Retinal pigment epithelial cell (primary cell): ENCODE results near the gene HSPA14.
"Not testable (repeated sequence)": the region's sequence is repeated elsewhere in the genome, so short reads cannot be mapped to it uniquely, and the experiment has no call there.

Experiments
- DNase-seq: peaks from one replicate; pipeline ENCODE4 v3.0.0-alpha.2; 2010; ENCODE audit warnings: low read depth
- H3K4me3 ChIP-seq: 2 replicates; pipeline ENCODE4 v1.5.1; 2011; ENCODE audit warnings: mild to moderate bottlenecking, low read length, control low read depth, moderate library complexity
- TF ChIP-seq, protein P1 (sequence below): conservative IDR thresholded peaks from 2 replicates; pipeline ENCODE4 v1.5.1; 2011; ENCODE audit warnings: low read depth, low read length, control low read depth, inconsistent platforms

HSPA14 gene

DNA sequence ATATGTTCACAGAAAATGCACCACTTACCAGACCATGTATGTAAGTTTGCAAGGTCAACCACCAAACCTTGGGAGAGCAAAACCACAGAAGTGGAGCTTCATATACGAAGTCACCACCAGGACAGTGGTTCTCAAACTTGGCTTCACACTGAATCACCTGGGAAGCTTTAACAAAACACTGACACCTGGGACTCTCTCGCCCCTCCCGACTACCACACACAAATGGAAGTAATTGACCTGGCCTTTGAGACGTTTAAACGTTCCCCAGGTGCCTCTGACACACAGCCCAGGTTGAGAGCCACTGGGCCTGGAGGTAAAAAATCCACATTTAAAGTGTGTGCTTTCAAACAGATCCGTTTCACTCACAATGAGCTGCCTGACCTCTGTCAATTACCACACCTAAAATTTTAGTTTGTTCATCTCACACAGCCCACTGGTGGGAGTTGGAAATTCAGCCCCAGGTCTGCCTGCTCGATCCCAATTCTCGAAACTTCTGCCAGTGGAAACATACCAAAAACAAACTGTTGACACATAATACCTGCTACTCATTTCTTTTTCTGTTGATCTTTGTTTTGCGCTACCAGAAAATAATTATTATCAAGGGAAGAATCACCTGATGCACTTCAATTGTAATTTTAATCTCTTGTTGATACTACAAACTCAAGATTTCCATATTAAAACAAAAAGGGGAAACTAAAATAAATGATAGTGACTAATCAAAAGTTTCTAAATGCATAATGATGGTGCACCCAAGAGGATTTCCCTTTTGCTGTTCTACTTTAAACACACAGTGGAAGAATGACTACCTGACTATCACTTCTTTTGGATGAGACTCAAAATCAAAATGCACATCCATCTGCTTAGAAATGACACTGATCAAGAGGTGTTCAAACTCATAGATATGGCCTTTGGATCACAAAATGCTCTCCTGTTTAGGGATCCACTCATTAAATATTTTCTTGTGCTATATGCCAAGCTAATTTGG, 26.8 kb upstream of the HSPA14 start:
- TF ChIP-seq, protein P1, sequence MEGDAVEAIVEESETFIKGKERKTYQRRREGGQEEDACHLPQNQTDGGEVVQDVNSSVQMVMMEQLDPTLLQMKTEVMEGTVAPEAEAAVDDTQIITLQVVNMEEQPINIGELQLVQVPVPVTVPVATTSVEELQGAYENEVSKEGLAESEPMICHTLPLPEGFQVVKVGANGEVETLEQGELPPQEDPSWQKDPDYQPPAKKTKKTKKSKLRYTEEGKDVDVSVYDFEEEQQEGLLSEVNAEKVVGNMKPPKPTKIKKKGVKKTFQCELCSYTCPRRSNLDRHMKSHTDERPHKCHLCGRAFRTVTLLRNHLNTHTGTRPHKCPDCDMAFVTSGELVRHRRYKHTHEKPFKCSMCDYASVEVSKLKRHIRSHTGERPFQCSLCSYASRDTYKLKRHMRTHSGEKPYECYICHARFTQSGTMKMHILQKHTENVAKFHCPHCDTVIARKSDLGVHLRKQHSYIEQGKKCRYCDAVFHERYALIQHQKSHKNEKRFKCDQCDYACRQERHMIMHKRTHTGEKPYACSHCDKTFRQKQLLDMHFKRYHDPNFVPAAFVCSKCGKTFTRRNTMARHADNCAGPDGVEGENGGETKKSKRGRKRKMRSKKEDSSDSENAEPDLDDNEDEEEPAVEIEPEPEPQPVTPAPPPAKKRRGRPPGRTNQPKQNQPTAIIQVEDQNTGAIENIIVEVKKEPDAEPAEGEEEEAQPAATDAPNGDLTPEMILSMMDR = peak; percentile 2
- no peak for DNase-seq
- no peak overlapping the region for H3K4me3 ChIP-seq

DNA sequence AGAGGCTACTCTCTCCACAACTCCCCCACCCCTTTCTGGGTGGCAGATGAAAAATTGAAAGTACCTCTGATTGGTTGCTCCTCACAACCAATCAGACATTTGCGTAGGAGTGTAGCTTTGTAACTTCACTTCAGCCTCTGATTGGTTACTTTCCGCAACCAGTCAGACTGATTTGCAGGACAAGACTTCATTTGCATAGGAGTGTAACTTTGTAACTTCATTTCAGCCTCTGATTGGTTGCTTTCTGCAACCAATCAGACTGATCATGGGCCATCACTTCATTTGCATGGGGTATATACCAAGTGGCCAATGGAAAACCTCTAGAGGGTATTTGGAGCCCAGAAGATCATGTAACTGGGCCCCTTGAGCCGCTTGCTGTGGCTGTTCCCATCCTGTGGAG, 25.8 kb upstream of the HSPA14 start:
- TF ChIP-seq, protein P1 = no peak

DNA sequence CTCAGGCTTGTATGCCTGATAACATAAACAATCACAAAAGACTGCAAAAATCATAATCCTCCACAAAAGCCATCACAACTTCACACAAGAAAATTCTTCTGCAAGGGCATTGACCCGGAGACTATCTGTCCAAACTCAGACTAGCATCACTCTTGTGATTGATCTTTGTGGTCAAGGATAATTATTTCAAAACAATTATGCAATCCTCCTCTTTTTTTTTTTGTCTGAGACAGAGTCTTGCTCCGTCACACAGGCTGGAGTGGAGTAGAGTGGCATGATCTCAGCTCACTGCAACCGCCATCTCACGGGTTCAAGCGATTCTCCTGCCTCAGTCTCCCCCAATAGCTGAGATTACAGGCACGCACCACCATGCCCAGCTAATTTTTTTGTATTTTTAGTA, 22.4 kb upstream of the HSPA14 start:
- TF ChIP-seq, protein P1 = no peak
- DNase-seq = no peak
- no peak overlapping the region for H3K4me3 ChIP-seq

More for the DNA sequence above, 25.8 kb upstream of the HSPA14 start:
- DNase-seq = no peak
- no peak overlapping the region for H3K4me3 ChIP-seq

DNA sequence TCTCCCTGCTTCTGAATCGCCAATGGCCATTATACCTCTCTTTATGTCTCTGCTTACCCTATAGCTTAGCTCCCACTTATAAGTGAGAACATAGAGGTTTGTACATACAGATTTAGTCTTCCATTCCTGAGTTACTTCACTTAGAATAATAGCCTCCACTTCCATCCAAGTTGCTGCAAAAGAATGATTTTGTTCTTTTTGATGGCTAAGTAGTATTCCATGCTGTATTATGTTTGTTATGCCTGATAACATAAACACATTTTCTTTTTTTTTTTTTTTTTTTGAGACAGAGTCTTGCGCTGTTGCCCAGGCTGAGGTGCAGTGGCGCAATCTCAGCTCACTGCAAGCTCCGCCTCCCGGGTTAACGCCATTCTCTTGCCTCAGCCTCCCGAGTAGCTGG, 21.4 kb upstream of the HSPA14 start:
- not testable (repeated sequence) for H3K4me3 ChIP-seq, DNase-seq

DNA sequence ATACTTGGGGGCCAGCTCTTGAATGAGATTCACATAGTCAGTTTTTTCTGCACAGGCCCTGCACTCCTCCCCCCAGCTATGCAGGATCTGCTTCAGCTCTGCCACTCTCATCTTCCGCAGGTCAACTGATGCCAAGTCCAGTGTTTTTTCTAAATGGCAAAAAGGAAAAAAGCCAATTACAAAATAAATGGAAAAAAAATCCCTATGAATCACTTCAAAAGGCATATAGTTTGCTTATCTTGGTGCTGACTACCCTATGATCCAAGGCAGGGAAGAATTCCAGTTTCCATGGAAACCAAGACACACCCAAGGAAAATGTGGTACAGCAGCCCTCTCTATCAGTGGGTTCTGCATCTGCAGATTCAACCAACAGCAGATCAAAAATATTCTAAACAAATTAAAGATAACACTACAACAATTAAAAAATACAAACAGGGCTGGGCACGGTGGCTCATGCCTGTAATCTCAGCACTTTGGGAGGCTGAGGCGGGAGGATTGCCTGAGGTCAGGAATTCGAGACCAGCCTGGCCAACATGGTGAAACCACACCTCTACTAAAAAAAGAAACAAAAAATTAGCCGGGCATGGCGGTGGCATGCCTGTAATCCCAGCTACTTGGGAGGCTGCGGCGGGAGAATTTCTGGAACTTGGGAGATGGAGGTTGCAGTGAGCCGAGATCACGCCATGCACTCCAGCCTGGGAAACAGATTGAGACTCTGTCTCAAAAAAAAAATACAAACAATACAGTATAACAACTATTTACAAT, 17.9 kb upstream of the HSPA14 start:
- DNase-seq = peak; percentile 49
- no peak overlapping the region for H3K4me3 ChIP-seq
- TF ChIP-seq, protein P1 = no peak

DNA sequence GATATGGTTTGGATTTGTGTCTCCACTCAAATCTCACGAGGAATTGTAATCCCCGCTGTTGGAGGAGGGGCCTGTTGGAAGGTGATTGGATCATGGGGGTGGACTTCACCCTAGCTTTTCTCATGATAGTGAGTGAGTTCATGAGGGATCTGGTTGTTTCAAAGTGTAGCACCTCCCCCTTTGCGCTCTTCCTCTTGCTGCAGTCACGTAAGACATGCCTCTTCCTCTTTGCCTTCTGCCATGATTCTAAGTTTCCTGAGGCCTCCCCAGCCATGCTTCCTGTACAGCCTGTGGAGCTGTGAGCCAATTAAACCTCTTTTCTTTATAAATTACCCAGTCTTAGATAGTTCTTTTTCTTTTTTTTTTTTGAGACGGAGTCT, 17.3 kb upstream of the HSPA14 start:
- TF ChIP-seq, protein P1 = no peak
- DNase-seq = no peak
- no peak overlapping the region for H3K4me3 ChIP-seq

DNA sequence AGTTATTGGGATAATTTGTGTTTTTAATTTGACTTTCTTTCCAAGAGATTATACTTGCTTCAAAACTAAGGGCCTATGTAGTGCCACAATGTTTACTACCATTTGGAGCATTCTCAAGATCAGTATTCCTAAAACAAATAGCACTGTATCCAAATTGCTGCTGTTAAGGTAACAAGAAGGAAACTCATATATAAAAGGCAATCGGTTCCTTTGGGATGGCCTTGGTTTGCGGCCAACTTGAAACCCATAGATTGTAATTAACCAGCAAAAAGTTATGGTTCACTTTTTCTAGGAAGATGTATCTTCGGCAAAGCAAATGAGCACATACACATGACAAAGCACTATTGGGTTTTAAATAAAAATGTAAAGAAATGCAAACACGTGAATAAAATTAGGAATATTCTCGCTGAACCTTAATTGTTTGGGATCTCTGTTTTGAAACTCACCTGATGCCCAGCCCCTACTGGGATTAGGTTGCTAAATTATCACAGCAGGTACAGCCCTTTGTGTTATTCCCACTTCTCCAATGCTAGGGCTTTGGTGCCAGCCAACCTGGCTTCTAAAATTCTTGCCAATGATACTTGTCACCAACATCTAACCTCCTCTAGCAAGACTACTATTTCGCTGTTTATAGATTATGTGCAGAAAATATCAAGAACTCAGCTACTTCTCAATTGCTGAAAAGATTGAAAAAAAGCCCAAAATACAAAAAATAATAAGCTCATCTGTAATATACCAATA, 16.3 kb upstream of the HSPA14 start:
- TF ChIP-seq, protein P1 = no peak
- DNase-seq = no peak
- H3K4me3 ChIP-seq = no peak overlapping the region
